Stimulated activated CD8-positive, alpha-beta memory T cell treated with anti-CD3 and anti-CD28 coated beads, Interleukin-4, amount 100 ng/mL, for 48 hours (primary cell): ENCODE measurements around the gene TBC1D7.
A peak's percentile ranks its signal among the peaks of the same experiment; 100 is the strongest.

Source experiments
- DNase-seq: peaks from one replicate; pipeline ENCODE4 v3.0.0-alpha.2; 2020

Gene TBC1D7

DNA sequence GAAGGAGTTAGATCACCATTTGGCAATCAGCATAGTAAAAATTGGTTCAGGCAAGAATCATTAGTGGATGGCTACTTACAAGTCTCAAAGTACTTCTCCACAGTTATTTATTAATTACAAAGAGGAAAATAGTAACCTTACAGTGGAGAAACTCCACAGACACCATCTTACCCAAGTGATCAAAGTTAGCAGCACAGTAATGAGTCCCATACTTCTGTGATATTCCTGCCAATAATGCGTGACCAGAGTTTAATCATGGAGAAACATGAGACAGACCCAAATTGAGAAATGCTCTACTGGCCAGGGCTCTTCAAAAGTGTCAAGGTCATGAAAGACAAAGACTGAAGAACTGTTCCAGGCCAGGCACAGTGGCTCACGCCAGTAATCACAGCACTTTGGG, 9.5 kb downstream of the TBC1D7 start:
- DNase-seq = no peak

DNA sequence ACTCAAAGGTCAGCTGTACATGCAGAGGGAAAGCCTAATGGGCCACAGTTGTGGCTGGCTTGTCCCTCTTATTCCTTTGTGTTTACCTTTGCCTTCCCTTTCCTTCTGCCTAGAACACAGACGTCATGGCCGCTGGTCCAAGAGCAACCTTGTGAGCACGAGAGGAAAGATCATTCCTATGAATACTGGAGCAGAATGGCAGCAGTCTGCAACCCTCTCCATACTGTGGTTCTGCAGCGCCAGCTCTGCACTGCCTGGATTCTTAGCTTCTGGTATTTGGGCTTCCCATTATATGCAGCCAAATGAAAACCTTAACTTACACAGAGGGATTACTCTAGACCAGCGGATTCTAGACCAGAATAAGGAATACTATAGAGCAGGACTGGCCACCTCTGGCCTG, 12.4 kb downstream of the TBC1D7 start:
- DNase-seq = no peak

GRCh38 chr6:13314806-13315205, 13.5 kb downstream of the TBC1D7 start:
- DNase-seq = no peak

DNA sequence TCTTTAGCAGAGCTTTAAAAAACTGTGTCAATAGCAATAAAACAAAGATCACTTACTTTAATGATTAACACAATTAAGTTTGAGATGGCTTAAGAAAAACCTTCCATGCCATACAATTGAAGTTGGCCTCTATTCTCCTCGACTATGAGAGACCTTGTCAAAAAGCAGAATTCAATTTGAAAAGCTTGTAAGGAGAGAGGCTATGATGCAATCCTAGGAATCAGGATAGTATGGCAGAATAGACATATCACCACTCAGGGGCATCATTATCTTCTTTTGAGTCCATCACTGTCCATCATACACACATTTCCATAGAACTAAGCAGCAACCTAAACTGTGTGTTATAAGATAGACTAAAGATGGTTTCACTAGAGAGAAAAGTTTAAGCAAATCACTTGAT, 17.2 kb downstream of the TBC1D7 start:
- no peak for DNase-seq

DNA sequence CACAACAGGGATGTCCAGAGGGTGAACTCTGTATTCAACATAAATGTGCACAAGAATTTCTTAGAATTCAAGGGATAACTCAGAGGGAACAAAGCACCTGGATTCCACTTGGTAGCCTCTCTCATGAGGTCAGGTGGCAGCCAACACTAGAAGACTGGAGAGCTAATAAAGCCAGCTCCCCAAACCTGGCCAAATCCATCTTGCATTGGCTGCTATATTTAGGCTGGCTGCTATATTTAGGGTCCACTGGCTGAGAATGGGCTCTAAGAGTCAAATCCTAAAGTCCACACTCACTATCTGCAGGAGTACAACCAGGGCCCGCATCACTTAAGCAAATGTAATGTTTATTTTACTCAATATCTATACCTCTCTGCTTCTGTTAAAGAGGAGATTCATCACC, 20.0 kb downstream of the TBC1D7 start:
- DNase-seq = no peak

GRCh38 chr6:13307508-13307995, 20.8 kb downstream of the TBC1D7 start:
- no peak for DNase-seq

DNA sequence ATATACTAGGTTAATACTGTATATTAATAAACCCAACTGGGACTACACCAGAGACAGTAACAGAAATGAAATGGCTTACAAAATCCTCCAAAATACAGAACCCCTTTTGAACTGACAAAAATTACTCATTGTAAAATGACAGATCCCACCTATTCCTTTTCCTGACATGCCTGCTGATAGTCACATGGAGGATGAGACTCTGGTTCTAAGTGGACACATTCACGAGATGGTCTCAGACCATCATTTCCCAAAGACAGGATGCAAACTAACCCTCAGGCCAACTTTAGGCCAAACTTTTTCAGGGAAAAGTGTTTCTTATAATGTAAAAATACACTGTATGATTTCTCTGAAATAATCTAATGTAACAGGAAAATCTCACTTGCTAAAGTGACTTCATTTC, 22.5 kb downstream of the TBC1D7 start:
- no peak for DNase-seq

DNA sequence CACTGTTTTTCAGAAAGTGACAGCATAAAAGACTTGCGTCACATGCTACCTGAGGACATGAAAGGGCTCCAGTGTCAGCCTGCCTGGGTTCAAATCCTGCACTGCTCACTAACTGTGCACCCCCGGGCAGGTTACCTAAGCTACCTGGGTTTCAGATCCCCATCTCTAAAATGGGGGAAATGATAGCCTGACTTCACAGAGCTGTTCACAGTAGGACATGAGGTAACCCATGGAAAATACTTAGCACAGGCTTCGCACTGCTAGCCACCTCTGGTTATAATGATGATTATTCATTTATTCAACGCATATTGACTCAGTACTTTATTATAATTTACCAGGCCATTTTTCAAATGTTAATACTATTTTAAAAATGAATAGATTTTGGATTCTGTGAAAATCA, 23.0 kb downstream of the TBC1D7 start:
- DNase-seq = no peak

GRCh38 chr6:13304580-13305260, 23.6 kb downstream of the TBC1D7 start:
- no peak for DNase-seq

- DNase-seq = no peak
Measured at GRCh38 chr6:13304101-13304500, 24.2 kb downstream of the TBC1D7 start.

GRCh38 chr6:13303668-13304017, 24.7 kb downstream of the TBC1D7 start:
- peak; percentile 54 for DNase-seq

GRCh38 chr6:13302751-13303667, 25.3 kb downstream of the TBC1D7 start:
- peak; percentile 63 for DNase-seq

DNA sequence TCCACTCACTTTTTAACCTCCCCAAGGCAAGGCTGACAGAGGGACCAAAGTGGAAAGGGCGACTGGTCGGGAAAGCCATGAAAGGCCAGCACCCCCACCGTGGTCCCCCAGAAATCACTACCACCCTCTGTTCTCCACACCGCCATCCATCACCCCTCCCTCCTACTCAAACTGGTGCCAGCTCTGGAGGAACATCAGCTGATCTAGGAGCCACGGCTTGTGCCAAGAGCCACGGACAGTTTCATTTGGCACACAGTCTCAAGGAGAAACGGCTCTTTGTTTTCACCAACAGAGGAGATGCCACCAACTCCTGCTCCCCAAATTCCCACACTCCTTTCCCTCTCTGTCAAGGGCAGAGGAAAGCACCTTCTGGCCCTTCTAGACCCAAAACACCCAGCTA, 26.0 kb downstream of the TBC1D7 start:
- DNase-seq = no peak

GRCh38 chr6:13300643-13301590, 27.4 kb downstream of the TBC1D7 start:
- DNase-seq = no peak

DNA sequence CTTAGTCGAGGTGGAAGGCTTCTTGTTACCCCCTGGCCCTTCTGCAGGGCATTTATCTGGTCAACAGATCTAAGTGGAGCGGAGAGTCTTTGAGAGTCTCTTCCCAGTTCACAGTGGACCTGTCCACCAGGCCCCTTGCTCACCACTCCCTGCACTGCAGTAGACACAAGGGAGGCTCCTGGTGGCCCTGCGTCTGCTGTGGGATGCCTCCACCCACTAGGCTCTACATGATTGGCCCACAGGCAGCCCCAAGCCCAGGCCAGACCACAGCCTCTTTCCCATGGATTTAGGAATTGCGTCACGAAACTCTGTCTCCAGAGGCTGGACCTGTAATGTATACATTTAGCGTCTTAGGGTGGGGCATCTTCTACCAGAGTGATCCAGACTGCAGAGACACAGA, 28.4 kb downstream of the TBC1D7 start:
- DNase-seq = no peak

DNA sequence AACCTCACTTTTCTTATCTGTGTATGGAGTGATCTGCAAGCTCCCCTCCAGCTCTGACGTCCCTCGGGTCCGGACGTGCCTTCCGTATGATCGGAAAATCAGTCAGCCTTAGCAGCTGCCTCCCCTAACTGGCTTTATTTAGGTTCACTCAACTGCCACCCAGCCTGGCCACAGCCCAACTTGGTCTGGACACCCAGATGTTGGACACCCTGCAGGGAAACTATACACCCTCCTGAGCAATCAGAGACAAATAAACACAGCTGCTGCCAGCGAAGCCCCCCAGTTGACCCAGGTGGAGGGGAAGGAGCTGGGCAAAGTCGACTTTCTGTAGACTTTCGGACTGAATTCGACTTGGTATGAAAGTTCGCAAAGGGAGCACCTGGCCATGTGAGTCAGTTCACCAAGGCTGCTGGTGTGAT, 28.9 kb downstream of the TBC1D7 start:
- no peak for DNase-seq

DNA sequence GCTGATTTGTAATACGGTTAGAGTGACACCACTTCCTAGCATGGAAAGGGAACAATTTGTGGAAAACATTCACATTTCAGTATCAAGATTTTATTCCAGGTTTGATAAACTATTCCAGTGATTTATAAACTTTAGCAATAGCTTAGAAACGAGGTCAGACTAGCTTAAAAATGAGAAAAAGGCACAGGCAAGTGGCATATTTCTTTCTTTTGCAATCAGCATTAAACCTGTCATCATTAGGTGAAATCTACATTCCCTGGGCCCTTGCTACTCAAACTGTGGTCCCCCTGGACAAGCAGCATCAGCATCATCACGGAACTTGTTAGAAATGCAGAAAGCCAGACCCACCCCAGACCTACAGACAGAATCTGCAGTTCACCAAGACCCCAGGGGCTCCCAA, 29.9 kb downstream of the TBC1D7 start:
- no peak for DNase-seq

DNA sequence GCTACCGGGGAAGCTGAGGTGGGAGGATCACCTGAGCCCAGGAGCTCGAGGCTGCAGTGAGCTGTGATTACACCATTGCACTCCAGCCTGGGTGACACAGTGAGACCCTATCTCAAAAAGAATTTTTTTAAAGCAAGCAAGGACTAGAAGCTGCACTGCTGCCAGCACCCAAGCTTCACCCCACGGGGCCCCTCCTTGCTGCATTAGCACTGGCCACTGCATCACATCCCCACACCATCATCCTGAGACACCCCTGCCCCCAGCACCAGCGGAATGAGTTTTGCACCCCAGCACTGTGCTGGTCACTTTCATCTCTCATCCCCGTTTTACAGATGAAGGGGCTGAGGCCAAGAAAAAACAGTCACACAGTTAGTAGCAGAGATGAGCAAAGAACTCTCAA, 30.9 kb downstream of the TBC1D7 start:
- no peak for DNase-seq

GRCh38 chr6:13296536-13296997, 31.8 kb downstream of the TBC1D7 start:
- DNase-seq = no peak

DNA sequence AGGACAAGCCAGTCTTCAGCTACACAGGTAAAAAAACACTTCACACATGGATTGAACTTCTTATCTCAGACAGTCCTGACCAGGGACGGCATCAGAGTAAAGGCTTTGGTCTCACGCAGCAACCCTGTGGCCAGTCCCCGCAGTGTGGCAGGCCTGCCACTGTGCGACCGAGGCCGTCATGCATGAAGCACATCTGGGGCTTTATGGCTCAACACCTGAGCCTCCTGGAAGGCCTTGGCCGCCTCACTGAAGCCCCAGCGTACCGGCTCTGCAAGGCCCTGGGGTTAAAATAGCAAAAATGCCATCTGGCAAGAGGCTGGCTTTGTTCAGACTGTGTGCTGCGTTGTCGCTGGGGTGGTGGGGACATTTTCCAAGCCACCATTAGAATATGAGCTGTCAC, 32.8 kb downstream of the TBC1D7 start:
- no peak for DNase-seq

- no peak for DNase-seq
Measured at GRCh38 chr6:13294499-13295069, 33.8 kb downstream of the TBC1D7 start.

DNA sequence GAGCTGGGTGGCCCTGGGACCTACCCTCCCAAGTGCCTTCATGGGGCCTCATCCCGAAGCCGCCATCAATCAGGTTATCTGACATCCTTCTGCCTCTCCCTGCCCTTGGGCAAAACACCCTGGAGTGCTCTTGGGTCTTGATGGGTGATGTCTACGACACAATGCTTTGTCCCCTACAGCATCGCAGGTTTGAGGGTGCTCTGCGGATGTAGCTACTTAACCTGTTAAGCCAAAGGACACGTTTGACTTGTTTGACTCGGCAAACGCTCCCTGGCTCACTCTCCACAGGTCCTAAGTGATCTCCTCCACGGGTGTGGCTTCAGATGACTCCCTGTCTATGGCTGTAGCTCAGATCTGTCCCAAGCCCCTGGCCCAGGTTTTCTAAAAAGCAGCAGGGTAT, 35.6 kb downstream of the TBC1D7 start:
- no peak for DNase-seq

DNA sequence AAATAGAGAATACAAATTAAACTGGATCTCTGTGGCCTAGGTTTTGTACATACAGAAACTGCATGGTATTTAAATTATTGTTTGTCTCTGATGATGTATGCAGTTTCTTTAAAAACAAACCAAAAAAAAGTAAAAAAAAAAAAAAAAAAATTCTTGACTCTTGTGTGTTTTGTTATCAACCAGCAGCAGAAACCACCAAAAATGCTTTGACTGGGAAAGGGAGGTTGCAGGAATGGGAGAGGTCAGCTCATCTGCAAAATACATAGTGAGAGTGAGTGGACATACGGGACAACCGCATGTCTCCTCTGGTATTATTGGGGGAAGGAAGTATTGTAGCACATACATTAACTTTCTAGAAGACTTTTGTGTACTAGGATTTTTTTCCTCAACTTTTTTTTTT, 38.0 kb downstream of the TBC1D7 start:
- DNase-seq = no peak
